ENCODE results near the gene CORO6. TPM values are rescaled to one million over a fixed set of nuclear protein-coding genes. Genes with fewer than 3 reads are reported as not detected.
"Not testable (repeated sequence)": the region's sequence is repeated elsewhere in the genome, so short reads cannot be mapped to it uniquely, and the experiment has no call there.

CORO6 gene
- total RNA-seq, result 0.64 and 1.3 TPM in 2 replicates

- DNase-seq (ENCODE audit: low read depth in 2 of 2), result peak in 1 of 2 donors; percentile 53
These were observed at the start of gene CORO6 for GRCh38 chr17:29622337-29623282. Gene CORO6 (minus strand): TSS chr17:29622912. CDS start chr17:29621421, 1,491 bp downstream.

GRCh38 chr17:29671661-29672060, 48.9 kb upstream of the CORO6 start:
- DNase-seq (ENCODE audit: low read depth in 2 of 2), result no peak

- no peak for DNase-seq (ENCODE audit: low read depth in 2 of 2)
These were observed 46.6 kb upstream of the CORO6 start for GRCh38 chr17:29669266-29669665.

GRCh38 chr17:29667969-29668368, 45.3 kb upstream of the CORO6 start:
- no peak for DNase-seq (ENCODE audit: low read depth in 2 of 2)

GRCh38 chr17:29665481-29665810, 42.7 kb upstream of the CORO6 start:
- no peak for DNase-seq (ENCODE audit: low read depth in 2 of 2)

- peak in 1 of 2 donors; percentile 87 for DNase-seq (ENCODE audit: low read depth in 2 of 2)
These were observed 42.2 kb upstream of the CORO6 start for GRCh38 chr17:29664743-29665480.

- no peak for DNase-seq (ENCODE audit: low read depth in 2 of 2)
These were observed 40.4 kb upstream of the CORO6 start for GRCh38 chr17:29663155-29663554.

GRCh38 chr17:29661213-29661612, 38.5 kb upstream of the CORO6 start:
- DNase-seq (ENCODE audit: low read depth in 2 of 2), result no peak

GRCh38 chr17:29659155-29659554, 36.4 kb upstream of the CORO6 start:
- no peak for DNase-seq (ENCODE audit: low read depth in 2 of 2)

GRCh38 chr17:29655323-29655722, 32.6 kb upstream of the CORO6 start:
- no peak for DNase-seq (ENCODE audit: low read depth in 2 of 2)

GRCh38 chr17:29653995-29654714, 31.4 kb upstream of the CORO6 start:
- DNase-seq (ENCODE audit: low read depth in 2 of 2), result no peak

GRCh38 chr17:29652976-29653375, 30.3 kb upstream of the CORO6 start:
- no peak for DNase-seq (ENCODE audit: low read depth in 2 of 2)

GRCh38 chr17:29651913-29652312, 29.2 kb upstream of the CORO6 start:
- not testable (repeated sequence) for DNase-seq (ENCODE audit: low read depth in 2 of 2)

GRCh38 chr17:29650396-29650795, 27.7 kb upstream of the CORO6 start:
- DNase-seq (ENCODE audit: low read depth in 2 of 2), result no peak

- DNase-seq (ENCODE audit: low read depth in 2 of 2), result no peak
These were observed 26.6 kb upstream of the CORO6 start for GRCh38 chr17:29649359-29649758.

GRCh38 chr17:29648005-29648404, 25.3 kb upstream of the CORO6 start:
- DNase-seq (ENCODE audit: low read depth in 2 of 2), result no peak

GRCh38 chr17:29645515-29646051, 22.9 kb upstream of the CORO6 start:
- DNase-seq (ENCODE audit: low read depth in 2 of 2), result peak in 1 of 2 donors; percentile 29

- DNase-seq (ENCODE audit: low read depth in 2 of 2), result no peak
These were observed 21.1 kb upstream of the CORO6 start for GRCh38 chr17:29643817-29644160.

GRCh38 chr17:29642171-29642611, 19.5 kb upstream of the CORO6 start:
- DNase-seq (ENCODE audit: low read depth in 2 of 2), result peak in 1 of 2 donors; percentile 35

GRCh38 chr17:29640981-29641642, 18.4 kb upstream of the CORO6 start:
- DNase-seq (ENCODE audit: low read depth in 2 of 2), result peak in 1 of 2 donors; percentile 95

GRCh38 chr17:29640413-29640812, 17.7 kb upstream of the CORO6 start:
- DNase-seq (ENCODE audit: low read depth in 2 of 2), result peak in 1 of 2 donors; percentile 88
